ENCODE measurements around the gene AJUBA.

DNA sequence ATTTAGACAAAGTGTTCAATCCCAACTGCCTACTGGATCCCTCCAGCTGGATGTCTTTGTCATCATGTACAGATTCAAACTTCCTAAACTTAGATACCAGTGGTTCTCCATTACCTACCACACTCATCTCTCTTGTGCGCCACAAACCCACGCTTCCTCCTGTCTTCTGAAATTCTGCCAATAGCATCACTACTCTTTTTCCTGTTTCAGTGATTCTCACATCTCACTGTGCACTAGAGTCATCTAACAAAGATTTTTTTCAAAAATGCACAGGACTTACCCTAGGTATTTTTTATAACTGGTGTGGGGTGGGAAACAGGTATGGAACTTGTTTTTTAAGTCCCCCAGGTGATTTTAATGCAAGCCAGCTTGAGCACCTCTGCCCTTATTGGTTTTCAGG is 46.4 kb upstream of the AJUBA start:
- TF ChIP-seq, protein P1, sequence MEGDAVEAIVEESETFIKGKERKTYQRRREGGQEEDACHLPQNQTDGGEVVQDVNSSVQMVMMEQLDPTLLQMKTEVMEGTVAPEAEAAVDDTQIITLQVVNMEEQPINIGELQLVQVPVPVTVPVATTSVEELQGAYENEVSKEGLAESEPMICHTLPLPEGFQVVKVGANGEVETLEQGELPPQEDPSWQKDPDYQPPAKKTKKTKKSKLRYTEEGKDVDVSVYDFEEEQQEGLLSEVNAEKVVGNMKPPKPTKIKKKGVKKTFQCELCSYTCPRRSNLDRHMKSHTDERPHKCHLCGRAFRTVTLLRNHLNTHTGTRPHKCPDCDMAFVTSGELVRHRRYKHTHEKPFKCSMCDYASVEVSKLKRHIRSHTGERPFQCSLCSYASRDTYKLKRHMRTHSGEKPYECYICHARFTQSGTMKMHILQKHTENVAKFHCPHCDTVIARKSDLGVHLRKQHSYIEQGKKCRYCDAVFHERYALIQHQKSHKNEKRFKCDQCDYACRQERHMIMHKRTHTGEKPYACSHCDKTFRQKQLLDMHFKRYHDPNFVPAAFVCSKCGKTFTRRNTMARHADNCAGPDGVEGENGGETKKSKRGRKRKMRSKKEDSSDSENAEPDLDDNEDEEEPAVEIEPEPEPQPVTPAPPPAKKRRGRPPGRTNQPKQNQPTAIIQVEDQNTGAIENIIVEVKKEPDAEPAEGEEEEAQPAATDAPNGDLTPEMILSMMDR (IDR thresholded peaks at IDR 0.05): no peak
- TF ChIP-seq EP300 (IDR thresholded peaks at IDR 0.05) (no peak), POLR2A (IDR thresholded peaks at IDR 0.05) (no peak)

All from tibial nerve (tissue), 4 donors.